SHP77 treated with DMSO at 0.1 percent for 48 hours (cell line): ENCODE data around the gene HAPSTR1.

Experiments used
- DNase-seq: peaks from one replicate; lab custom pipeline; 2025; lab: John Stamatoyannopoulos, UW

The HAPSTR1 gene

GRCh38 chr16:9097266-9098219, 6.1 kb downstream of the HAPSTR1 start:
- no peak for DNase-seq

- no peak for DNase-seq
These were observed 7.1 kb downstream of the HAPSTR1 start for GRCh38 chr16:9098377-9099090.

- no peak for DNase-seq
These were observed 7.7 kb downstream of the HAPSTR1 start for GRCh38 chr16:9099131-9099625.

- DNase-seq, result no peak
These were observed 10.9 kb downstream of the HAPSTR1 start for GRCh38 chr16:9102379-9102778.

- DNase-seq, result no peak
These were observed 11.5 kb downstream of the HAPSTR1 start for GRCh38 chr16:9102943-9103342.

GRCh38 chr16:9103546-9103945, 12.1 kb downstream of the HAPSTR1 start:
- DNase-seq, result no peak

- DNase-seq, result no peak
These were observed 13.7 kb downstream of the HAPSTR1 start for GRCh38 chr16:9105189-9105588.

- DNase-seq, result no peak
These were observed 15.9 kb downstream of the HAPSTR1 start for GRCh38 chr16:9107025-9107970.

GRCh38 chr16:9109255-9109654, 17.8 kb downstream of the HAPSTR1 start:
- DNase-seq, result no peak

- no peak for DNase-seq
These were observed 20.9 kb downstream of the HAPSTR1 start for GRCh38 chr16:9112166-9112843.

- DNase-seq, result no peak
These were observed 21.4 kb downstream of the HAPSTR1 start for GRCh38 chr16:9112844-9113186.

- no peak for DNase-seq
These were observed 22.3 kb downstream of the HAPSTR1 start for GRCh38 chr16:9113707-9114106.

GRCh38 chr16:9114112-9114511, 22.7 kb downstream of the HAPSTR1 start:
- DNase-seq, result no peak

- no peak for DNase-seq
These were observed 23.4 kb downstream of the HAPSTR1 start for GRCh38 chr16:9114842-9115241.

GRCh38 chr16:9115277-9115676, 23.8 kb downstream of the HAPSTR1 start:
- DNase-seq, result no peak

GRCh38 chr16:9116141-9116540, 24.7 kb downstream of the HAPSTR1 start:
- no peak for DNase-seq

GRCh38 chr16:9118170-9118569, 26.7 kb downstream of the HAPSTR1 start:
- DNase-seq, result no peak

- DNase-seq, result no peak
These were observed 28.4 kb downstream of the HAPSTR1 start for GRCh38 chr16:9119795-9120194.

GRCh38 chr16:9122342-9122741, 30.9 kb downstream of the HAPSTR1 start:
- no peak for DNase-seq

- no peak for DNase-seq
These were observed 31.5 kb downstream of the HAPSTR1 start for GRCh38 chr16:9122969-9123368.

- no peak for DNase-seq
These were observed 32.0 kb downstream of the HAPSTR1 start for GRCh38 chr16:9123401-9123800.
